Loucy (cell line): ENCODE results near the gene PHF10.

ENCODE experiments used
- EZH2phosphoT487 ChIP-seq: fragments of 200-600 bp; IDR thresholded peaks from 2 replicates; pipeline ENCODE4 v1.6.1; 2018; ENCODE audit warnings: antibody characterized with exemption, mild to moderate bottlenecking, moderate library complexity, borderline replicate concordance
- TF ChIP-seq, protein P1 (sequence below): fragments of 200-600 bp; sonication (generic); conservative IDR thresholded peaks from 2 replicates; pipeline ENCODE4 v1.5.1; 2014; ENCODE audit warnings: mild to moderate bottlenecking, antibody characterized with exemption, low read length

DNA sequence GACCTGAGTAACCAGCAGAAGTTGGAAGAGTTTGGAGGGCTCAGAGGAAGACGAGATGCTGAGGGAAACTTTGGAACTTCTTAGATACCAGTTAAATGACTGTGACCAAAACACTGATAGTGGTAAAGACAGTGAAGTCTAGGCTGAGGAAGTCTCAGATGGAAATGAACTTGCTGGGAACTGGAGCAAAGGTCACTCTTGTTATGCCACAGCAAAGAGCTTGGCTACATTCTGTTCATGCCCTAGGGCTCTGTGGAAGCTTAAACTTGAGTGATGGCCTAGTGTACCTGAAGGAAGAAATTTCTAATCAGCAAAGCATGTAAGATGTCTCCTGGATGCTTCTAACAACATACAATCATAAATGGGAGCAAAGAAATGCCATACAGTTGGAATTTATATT, 47.2 kb downstream of the PHF10 start:
- TF ChIP-seq, protein P1, sequence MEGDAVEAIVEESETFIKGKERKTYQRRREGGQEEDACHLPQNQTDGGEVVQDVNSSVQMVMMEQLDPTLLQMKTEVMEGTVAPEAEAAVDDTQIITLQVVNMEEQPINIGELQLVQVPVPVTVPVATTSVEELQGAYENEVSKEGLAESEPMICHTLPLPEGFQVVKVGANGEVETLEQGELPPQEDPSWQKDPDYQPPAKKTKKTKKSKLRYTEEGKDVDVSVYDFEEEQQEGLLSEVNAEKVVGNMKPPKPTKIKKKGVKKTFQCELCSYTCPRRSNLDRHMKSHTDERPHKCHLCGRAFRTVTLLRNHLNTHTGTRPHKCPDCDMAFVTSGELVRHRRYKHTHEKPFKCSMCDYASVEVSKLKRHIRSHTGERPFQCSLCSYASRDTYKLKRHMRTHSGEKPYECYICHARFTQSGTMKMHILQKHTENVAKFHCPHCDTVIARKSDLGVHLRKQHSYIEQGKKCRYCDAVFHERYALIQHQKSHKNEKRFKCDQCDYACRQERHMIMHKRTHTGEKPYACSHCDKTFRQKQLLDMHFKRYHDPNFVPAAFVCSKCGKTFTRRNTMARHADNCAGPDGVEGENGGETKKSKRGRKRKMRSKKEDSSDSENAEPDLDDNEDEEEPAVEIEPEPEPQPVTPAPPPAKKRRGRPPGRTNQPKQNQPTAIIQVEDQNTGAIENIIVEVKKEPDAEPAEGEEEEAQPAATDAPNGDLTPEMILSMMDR, result no peak
- TF ChIP-seq EZH2phosphoT487, result no peak
